K562 (cell line): ENCODE results near the gene ARID5B. TPM values are rescaled to one million over a fixed set of nuclear protein-coding genes. Genes with fewer than 3 reads are reported as not detected.
A peak's percentile ranks its signal among the peaks of the same experiment; 100 is the strongest.

Source experiments
- CCAR2 ChIP-seq: fragments of 200-400 bp; formaldehyde crosslinking; IDR thresholded peaks from 2 replicates; pipeline ENCODE4 v1.6.1; 2017; ENCODE audit warnings: mild to moderate bottlenecking, low read depth, low read length
- FOSL1 ChIP-seq: fragments of 200-800 bp; sonication (Bioruptor generic); conservative IDR thresholded peaks from 2 replicates; pipeline ENCODE4 v1.6.1; 2016; ENCODE audit warnings: missing genetic modification characterization, missing compliant biosample characterization
- FOXP1 ChIP-seq: sonication (generic); formaldehyde crosslinking; IDR thresholded peaks from 2 replicates; pipeline ENCODE4 v1.8.0; 2022; ENCODE audit warnings: mild to moderate bottlenecking, missing genetic modification reagents
- KAT8 ChIP-seq: fragments of 450-650 bp; IDR thresholded peaks from 2 replicates; pipeline ENCODE4 v1.6.1; 2016; ENCODE audit warnings: low read depth, mild to moderate bottlenecking
- KDM5B ChIP-seq: fragments of 200-600 bp; sonication (generic); IDR thresholded peaks from 2 replicates; pipeline ENCODE4 v1.6.1; 2012; ENCODE audit warnings: low read depth, mild to moderate bottlenecking, moderate library complexity, low read length, control low read depth, inconsistent platforms; ENCODE audit not compliant: insufficient replicate concordance
- MAX ChIP-seq: sonication (generic); formaldehyde crosslinking; IDR thresholded peaks from 2 replicates; pipeline ENCODE4 v1.9.0; 2022; ENCODE audit warnings: mild to moderate bottlenecking, missing genetic modification reagents
- MAZ ChIP-seq, 2 experiments: fragments of 450-650 bp in 1 of 2; sonication (generic) in 1 of 2; formaldehyde crosslinking; IDR thresholded peaks in 1 of 2; conservative IDR thresholded peaks in 1 of 2; 2 replicates each; pipeline versions ENCODE4 v1.4.0 to v1.5.0; 2020; ENCODE audit warnings: mild to moderate bottlenecking in 1 of 2, missing genetic modification reagents in 1 of 2
- MTA3 ChIP-seq: fragments of 450-650 bp; formaldehyde crosslinking; IDR thresholded peaks from 2 replicates; pipeline ENCODE4 v1.6.1; 2017; ENCODE audit warnings: mild to moderate bottlenecking, borderline replicate concordance
- NFE2 ChIP-seq: IDR thresholded peaks from 2 replicates; pipeline ENCODE4 v1.6.1; 2014; ENCODE audit warnings: antibody characterized with exemption, low read depth
- PRMT5 ChIP-seq: sonication (generic); formaldehyde crosslinking; IDR thresholded peaks from 2 replicates; pipeline ENCODE4 v1.5.0; 2020; ENCODE audit warnings: missing genetic modification reagents
- RBBP5 ChIP-seq: fragments of 200-600 bp; sonication (generic); IDR thresholded peaks from 2 replicates; pipeline ENCODE4 v1.6.1; 2012; ENCODE audit warnings: borderline replicate concordance, mild to moderate bottlenecking, low read length, control low read depth, inconsistent platforms; ENCODE audit not compliant: insufficient read depth, poor library complexity, severe bottlenecking
- SMARCE1 ChIP-seq: fragments of 450-650 bp; IDR thresholded peaks from 2 replicates; pipeline ENCODE4 v1.7.1; 2016; ENCODE audit warnings: mild to moderate bottlenecking
- SRF ChIP-seq, 2 experiments: fragments of 250-450, 450-650 bp in 1 of 2; sonication (Bioruptor Pico) in 1 of 2; sonication (generic) in 1 of 2; formaldehyde crosslinking; IDR thresholded peaks; 2 replicates each; pipeline versions ENCODE4 v1.5.0 to v1.5.1; 2020 to 2022; ENCODE audit warnings: mild to moderate bottlenecking in 1 of 2, missing genetic modification reagents in 1 of 2
- TCF3 ChIP-seq: sonication (generic); formaldehyde crosslinking; IDR thresholded peaks from 2 replicates; pipeline ENCODE4 v1.4.0; 2020; ENCODE audit warnings: mild to moderate bottlenecking, missing genetic modification reagents
- TEAD1 ChIP-seq, 2 experiments: fragments of 450-650 bp in 1 of 2; sonication (generic) in 1 of 2; formaldehyde crosslinking; IDR thresholded peaks; 2 replicates each; pipeline versions ENCODE4 v1.4.0 to v1.8.0; 2020 to 2022; ENCODE audit warnings: mild to moderate bottlenecking in 2 of 2, missing genetic modification reagents in 1 of 2
- UBTF ChIP-seq, 2 experiments: IDR thresholded peaks; 2 replicates each; pipeline ENCODE4 v1.6.1; 2012; ENCODE audit warnings: improper control_type of control experiment in 2 of 2, low read depth in 2 of 2, low read length in 2 of 2, borderline replicate concordance in 1 of 2
- ZBTB26 ChIP-seq: fragments of 450-650 bp; formaldehyde crosslinking; IDR thresholded peaks from 2 replicates; pipeline ENCODE4 v1.4.0; 2022; ENCODE audit warnings: missing genetic modification characterization
- ZBTB7A ChIP-seq: IDR thresholded peaks from 2 replicates; pipeline ENCODE4 v1.6.1; 2011; ENCODE audit warnings: low read depth, mild to moderate bottlenecking, low read length, moderate library complexity, borderline replicate concordance; ENCODE audit not compliant: control insufficient read depth
- ZNF77 ChIP-seq: fragments of 250-450 bp; sonication (Bioruptor Pico); IDR thresholded peaks from 2 replicates; pipeline ENCODE4 v1.5.0; 2020
- polyA plus RNA-seq, 8 experiments: library from polyadenylated mRNA; depleted of rRNA in 4 of 8; stranded (reverse) in 5 of 8; unstranded in 3 of 8; fragments of >200 nt; fragmentation: Nextera tagmentation in 2 of 8; fragmentation: Illumina TruSeq in 1 of 8; extraction: Ambion mirVana in 2 of 8; extraction: Trizol in 1 of 8; gene quantifications; 2 replicates each; pipeline versions ENCODE4 v1.2.1 to v1.2.3, GENCODE V29; 2011 to 2014; ENCODE audit warnings: inconsistent platforms in 1 of 8, missing spikeins in 1 of 8
- total RNA-seq, 7 experiments: library from RNA; depleted of rRNA in 6 of 7; stranded (reverse); fragments of >200 nt in 6 of 7; fragmentation: Illumina TruSeq in 2 of 7; extraction: Trizol in 2 of 7; gene quantifications; 2 replicates each; pipeline versions ENCODE4 v1.2.1 to v1.2.3, GENCODE V29; 2011 to 2021; ENCODE audit warnings: low replicate concordance in 1 of 7
- TF ChIP-seq, protein P1 (sequence below): sonication (generic); formaldehyde crosslinking; IDR thresholded peaks from 2 replicates; pipeline ENCODE4 v1.8.0; 2022; ENCODE audit warnings: mild to moderate bottlenecking, missing genetic modification reagents
- TF ChIP-seq, protein P2 (sequence below): fragments of 450-650 bp; conservative IDR thresholded peaks from 2 replicates; pipeline ENCODE4 v1.6.1; 2016; ENCODE audit warnings: missing genetic modification characterization, low read depth, mild to moderate bottlenecking, missing compliant biosample characterization, moderate library complexity

ARID5B gene
- total and polyA plus RNA-seq, 9 of the 15 experiments (the other 6 are each of a cell fraction or from before 2014, with no cell fraction given), result 0.48 to 1.6 (median 0.80) TPM

GRCh38 chr10:62048919-62049623, 147.6 kb downstream of the ARID5B start (continued):
- TF ChIP-seq UBTF (IDR thresholded peaks at IDR 0.05; ENCODE audit: borderline replicate concordance in 1 of 2, low read depth in 2 of 2, low read length in 2 of 2) (peak; percentile 59; a peak in 1 of 4 replicates), MAZ (CRISPR knock-in tag; conservative IDR thresholded peaks at IDR 0.05 in 1 of 2, IDR thresholded peaks at IDR 0.05 in 1 of 2) (peak in 1 of 2 experiments; percentile 73; a peak in 1 of 4 replicates), SRF (CRISPR knock-in tag; IDR thresholded peaks at IDR 0.05) (0 out of 4 replicates have a peak, but pooled peaks of 1 of the 2 experiments have one; percentile 26), MAX (CRISPR knock-in tag) (peak; percentile 65), PRMT5 (CRISPR knock-in tag) (no peak), RBBP5 (peak; percentile 36), SMARCE1 (peak; percentile 55; the same call in 1 of the 2 replicates), KAT8 (no peak), ZNF77 (CRISPR knock-in tag) (no peak), CCAR2 (no peak), ZBTB7A (peak; percentile 29; the same call in 1 of the 2 replicates), NFE2 (peak; percentile 3; the same call in 1 of the 2 replicates), MTA3 (peak; percentile 38; the same call in 1 of the 2 replicates), TEAD1 (CRISPR knock-in tag; IDR thresholded peaks at IDR 0.05) (0 out of 4 replicates have a peak, but pooled peaks of 1 of the 2 experiments have one; percentile 28), FOXP1 (CRISPR knock-in tag) (peak; percentile 84; the same call in 1 of the 2 replicates), KDM5B (peak; percentile 34), ZBTB26 (CRISPR knock-in tag) (no peak), TCF3 (no peak), FOSL1 (tag) (peak; percentile 82)
- TF ChIP-seq, protein P1, sequence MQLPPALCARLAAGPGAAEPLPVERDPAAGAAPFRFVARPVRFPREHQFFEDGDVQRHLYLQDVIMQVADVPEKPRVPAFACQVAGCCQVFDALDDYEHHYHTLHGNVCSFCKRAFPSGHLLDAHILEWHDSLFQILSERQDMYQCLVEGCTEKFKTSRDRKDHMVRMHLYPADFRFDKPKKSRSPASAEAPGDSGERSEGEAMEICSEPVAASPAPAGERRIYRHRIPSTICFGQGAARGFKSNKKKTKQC (CRISPR knock-in tag), result peak; percentile 48; the same call in 1 of the 2 replicates
- TF ChIP-seq, protein P2, sequence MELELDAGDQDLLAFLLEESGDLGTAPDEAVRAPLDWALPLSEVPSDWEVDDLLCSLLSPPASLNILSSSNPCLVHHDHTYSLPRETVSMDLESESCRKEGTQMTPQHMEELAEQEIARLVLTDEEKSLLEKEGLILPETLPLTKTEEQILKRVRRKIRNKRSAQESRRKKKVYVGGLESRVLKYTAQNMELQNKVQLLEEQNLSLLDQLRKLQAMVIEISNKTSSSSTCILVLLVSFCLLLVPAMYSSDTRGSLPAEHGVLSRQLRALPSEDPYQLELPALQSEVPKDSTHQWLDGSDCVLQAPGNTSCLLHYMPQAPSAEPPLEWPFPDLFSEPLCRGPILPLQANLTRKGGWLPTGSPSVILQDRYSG (tag), result no peak
